IMR-90 (cell line): ENCODE data around the gene YJEFN3. TPM values are rescaled to one million over a fixed set of nuclear protein-coding genes. Genes with fewer than 3 reads are reported as not detected.

ENCODE experiments used
- ATAC-seq: fragments of 200-7000 bp; cut with Tn5 transposase; 2 replicates; pipeline ENCODE4 v1.9.1; 2020; ENCODE audit warnings: low read depth, mild to moderate bottlenecking, moderate library complexity
- BruUV-seq: library from RNA; stranded (reverse); fragments of 400-500 nt; replicated peaks from 2 replicates; lab custom pipeline; 2021; lab: Mats Ljungman, UMichigan
- CTCF ChIA-PET: fragments of 300-600 bp; formaldehyde crosslinking; extraction: SDS; loops from one replicate; lab custom pipeline; 2021; ENCODE audit warnings: antibody characterized with exemption; lab: Yijun Ruan, JAX
- POLR2A ChIA-PET: fragments of 300-600 bp; sonication (Branson Sonifier 250); formaldehyde crosslinking; loops from one replicate; lab custom pipeline; 2022; ENCODE audit warnings: antibody characterized with exemption; ENCODE audit not compliant: unreplicated experiment; lab: Charles Lee
- DNase-seq: peaks from one replicate; pipeline ENCODE4 v3.0.0; 2013
- H2AFZ ChIP-seq: replicated peaks from 2 replicates; pipeline ENCODE3; 2013; ENCODE audit warnings: low read length, mild to moderate bottlenecking; ENCODE audit not compliant: poor library complexity
- H2AK5ac ChIP-seq: 2 replicates; pipeline ENCODE4 v1.6.1; 2013; ENCODE audit warnings: low read depth, low read length, inconsistent platforms
- H2AK9ac ChIP-seq: replicated peaks from 2 replicates; pipeline ENCODE3; 2013; ENCODE audit warnings: mild to moderate bottlenecking, low read depth, low read length, moderate library complexity; ENCODE audit not compliant: poor library complexity
- H2BK120ac ChIP-seq: 2 replicates; pipeline ENCODE4 v1.6.1; 2013; ENCODE audit warnings: low read depth, low read length, inconsistent platforms
- H2BK15ac ChIP-seq: 3 replicates; pipeline ENCODE4 v1.6.1; 2013; ENCODE audit warnings: low read depth, low read length, inconsistent platforms
- H2BK20ac ChIP-seq: 2 replicates; pipeline ENCODE4 v1.6.1; 2013; ENCODE audit warnings: low read depth, mild to moderate bottlenecking, inconsistent platforms, low read length, moderate library complexity
- H2BK5ac ChIP-seq: 2 replicates; pipeline ENCODE4 v1.6.1; 2013; ENCODE audit warnings: mild to moderate bottlenecking, low read depth, low read length, inconsistent platforms; ENCODE audit not compliant: poor library complexity, severe bottlenecking
- H3K14ac ChIP-seq: replicated peaks from 2 replicates; pipeline ENCODE4 v1.6.1; 2013; ENCODE audit warnings: low read depth, low read length, inconsistent platforms
- H3K18ac ChIP-seq: 2 replicates; pipeline ENCODE4 v1.6.1; 2013; ENCODE audit warnings: low read depth, low read length, control low read depth
- H3K23ac ChIP-seq: 2 replicates; pipeline ENCODE4 v1.6.1; 2013; ENCODE audit warnings: low read depth, low read length, inconsistent platforms
- H3K27ac ChIP-seq: 2 replicates; pipeline ENCODE4 v1.5.1; 2013; ENCODE audit warnings: mild to moderate bottlenecking, control low read depth, low read length; ENCODE audit not compliant: insufficient read depth
- H3K27me3 ChIP-seq: 2 replicates; pipeline ENCODE4 v1.6.1; 2013; ENCODE audit warnings: low read length; ENCODE audit not compliant: control insufficient read depth, insufficient read depth
- H3K36me3 ChIP-seq: 2 replicates; pipeline ENCODE4 v1.6.1; 2013; ENCODE audit warnings: low read length, mixed read lengths; ENCODE audit not compliant: control insufficient read depth, insufficient read depth
- H3K4ac ChIP-seq: 2 replicates; pipeline ENCODE4 v1.6.1; 2013; ENCODE audit warnings: low read depth, low read length, inconsistent platforms
- H3K4me1 ChIP-seq: 2 replicates; pipeline ENCODE4 v1.6.1; 2013; ENCODE audit warnings: low read length, mixed read lengths; ENCODE audit not compliant: control insufficient read depth, insufficient read depth
- H3K4me2 ChIP-seq: 2 replicates; pipeline ENCODE4 v1.6.1; 2013; ENCODE audit warnings: low read depth, mild to moderate bottlenecking, control low read depth, low read length, moderate library complexity
- H3K4me3 ChIP-seq: 2 replicates; pipeline ENCODE4 v1.5.1; 2013; ENCODE audit warnings: low read depth, mild to moderate bottlenecking, control low read depth, low read length, moderate library complexity; ENCODE audit not compliant: insufficient read depth
- H3K56ac ChIP-seq: 2 replicates; pipeline ENCODE4 v1.6.1; 2013; ENCODE audit warnings: low read length, inconsistent platforms; ENCODE audit not compliant: insufficient read depth; ENCODE audit errors: extremely low read depth
- H3K79me1 ChIP-seq, 2 experiments: 2 replicates each; pipeline ENCODE4 v1.6.1; 2013; ENCODE audit warnings: low read length in 2 of 2, inconsistent platforms in 1 of 2, low read depth in 1 of 2
- H3K9ac ChIP-seq: 2 replicates; pipeline ENCODE4 v1.6.1; 2013; ENCODE audit warnings: low read depth, low read length, control low read depth
- H3K9me1 ChIP-seq: 2 replicates; pipeline ENCODE4 v1.6.1; 2013; ENCODE audit warnings: low read length, inconsistent platforms; ENCODE audit not compliant: insufficient read depth
- H3K9me3 ChIP-seq: 2 replicates; pipeline ENCODE4 v1.6.1; 2013; ENCODE audit warnings: low read length; ENCODE audit not compliant: control insufficient read depth, insufficient read depth
- H4K20me1 ChIP-seq: 2 replicates; pipeline ENCODE4 v1.6.1; 2013; ENCODE audit warnings: low read length, inconsistent platforms; ENCODE audit not compliant: insufficient read depth
- H4K5ac ChIP-seq: 2 replicates; pipeline ENCODE4 v1.6.1; 2013; ENCODE audit warnings: mild to moderate bottlenecking, low read depth, low read length, control low read depth
- H4K8ac ChIP-seq, 2 experiments: 2 replicates each; pipeline ENCODE4 v1.6.1; 2013; ENCODE audit warnings: low read depth in 2 of 2, low read length in 2 of 2, control low read depth in 1 of 2, inconsistent platforms in 1 of 2
- H4K91ac ChIP-seq: 2 replicates; pipeline ENCODE4 v1.6.1; 2013; ENCODE audit warnings: low read depth, low read length, inconsistent platforms; ENCODE audit not compliant: insufficient read depth
- BHLHE40 ChIP-seq: fragments of 150-350 bp; IDR thresholded peaks from 2 replicates; pipeline ENCODE4 v1.6.1; 2016; ENCODE audit warnings: mild to moderate bottlenecking, low read depth, low read length
- CEBPB ChIP-seq: IDR thresholded peaks from 2 replicates; pipeline ENCODE4 v1.6.1; 2012; ENCODE audit warnings: low read depth, low read length, improper control_type of control experiment
- CHD1 ChIP-seq: IDR thresholded peaks from 2 replicates; pipeline ENCODE4 v1.6.1; 2012; ENCODE audit warnings: low read depth, low read length, improper control_type of control experiment
- ELK1 ChIP-seq: fragments of 150-350 bp; IDR thresholded peaks from 2 replicates; pipeline ENCODE4 v1.6.1; 2016; ENCODE audit warnings: low read depth, mild to moderate bottlenecking, low read length, moderate library complexity, borderline replicate concordance
- FOS ChIP-seq: fragments of 150-350 bp; IDR thresholded peaks from 2 replicates; pipeline ENCODE4 v1.6.1; 2016; ENCODE audit warnings: low read depth, low read length
- MAFK ChIP-seq: IDR thresholded peaks from 2 replicates; pipeline ENCODE4 v1.6.1; 2012; ENCODE audit warnings: low read depth, low read length, improper control_type of control experiment
- MAZ ChIP-seq: IDR thresholded peaks from 2 replicates; pipeline ENCODE4 v1.6.1; 2012; ENCODE audit warnings: low read depth, mild to moderate bottlenecking, low read length, improper control_type of control experiment, moderate library complexity, borderline replicate concordance
- MXI1 ChIP-seq: IDR thresholded peaks from 2 replicates; pipeline ENCODE4 v1.6.1; 2012; ENCODE audit warnings: low read depth, mild to moderate bottlenecking, low read length, moderate library complexity, borderline replicate concordance
- NFE2L2 ChIP-seq: fragments of 150-350 bp; IDR thresholded peaks from 2 replicates; pipeline ENCODE4 v1.6.1; 2016; ENCODE audit warnings: low read depth, mild to moderate bottlenecking, low read length
- POLR2A ChIP-seq: IDR thresholded peaks from 2 replicates; pipeline ENCODE4 v1.6.1; 2012; ENCODE audit warnings: mild to moderate bottlenecking, low read depth, low read length
- RAD21 ChIP-seq: IDR thresholded peaks from 2 replicates; pipeline ENCODE4 v1.6.1; 2012; ENCODE audit warnings: low read length, improper control_type of control experiment
- RCOR1 ChIP-seq: IDR thresholded peaks from 2 replicates; pipeline ENCODE4 v1.6.1; 2012; ENCODE audit warnings: mild to moderate bottlenecking, low read length, improper control_type of control experiment; ENCODE audit not compliant: insufficient replicate concordance
- RFX5 ChIP-seq: IDR thresholded peaks from 2 replicates; pipeline ENCODE4 v1.8.0; 2012; ENCODE audit warnings: low read depth, mild to moderate bottlenecking, low read length, moderate library complexity
- SMC3 ChIP-seq: fragments of 150-350 bp; IDR thresholded peaks from 2 replicates; pipeline ENCODE4 v1.6.1; 2016; ENCODE audit warnings: low read depth, mild to moderate bottlenecking, antibody characterized with exemption, low read length, moderate library complexity
- USF2 ChIP-seq: fragments of 150-350 bp; IDR thresholded peaks from 2 replicates; pipeline ENCODE4 v1.6.1; 2017; ENCODE audit warnings: mild to moderate bottlenecking, antibody characterized with exemption, low read length, low read depth
- WGBS, 2 experiments: methylation state at CpG; one replicate each; pipeline versions ENCODE4 v1.1.5 to v1.1.7; 2013; ENCODE audit warnings: missing lambda C conversion rate in 2 of 2; ENCODE audit not compliant: insufficient read length in 1 of 2; ENCODE audit errors: extremely low coverage in 2 of 2; 5-methylcytosine and 5-hydroxymethylcytosine counted together
- dilution Hi-C: fragments of 300-500 bp; cut with HindIII; formaldehyde crosslinking; loops from one replicate; pipeline ENCODE4 v1.14.3; 2018; ENCODE audit warnings: low sequenced_read_pairs; ENCODE audit not compliant: unreplicated experiment
- in situ Hi-C: fragments of 300-500 bp; cut with MboI; formaldehyde crosslinking; loops from 3 replicates; pipeline ENCODE4 v1.14.3; 2019; ENCODE audit warnings: low sequenced_read_pairs, inconsistent platforms, mixed read lengths
- intact Hi-C: fragments of 100-400 bp; cut with micrococcal nuclease; formaldehyde crosslinking; loops from 2 replicates; pipeline ENCODE4 v1.10.0; 2022
- polyA plus RNA-seq, 3 experiments: library from polyadenylated mRNA; depleted of rRNA; stranded (reverse); fragments of >200 nt; gene quantifications; 2 replicates each; pipeline ENCODE4 v1.2.3, GENCODE V29; 2012; ENCODE audit warnings: low replicate concordance in 1 of 3
- total RNA-seq: library from RNA; depleted of rRNA; stranded (reverse); fragments of >200 nt; gene quantifications from 2 replicates; pipeline ENCODE4 v1.2.3, GENCODE V29; 2012
- TF ChIP-seq, protein P1 (sequence below): conservative IDR thresholded peaks from 2 replicates; pipeline ENCODE4 v1.5.1; 2012; ENCODE audit warnings: mild to moderate bottlenecking, low read depth, low read length, improper control_type of control experiment

YJEFN3 gene
- total and polyA plus RNA-seq, 2 of the 4 experiments (the other 2 are of a cell fraction): 0.72 to 4.0 TPM

- Histone ChIP-seq H3K23ac (no peak overlapping the region), H3K27me3 (no peaks in the 10 kb centered on the region), H3K4me3 (no peak overlapping the region), H2BK15ac (no peak overlapping the region), H3K56ac (no peak overlapping the region), H4K8ac (no peak overlapping the region), H4K20me1 (no peaks in the 10 kb centered on the region; the same call in 1 of the 2 replicates), H3K9me1 (no peaks in the 10 kb centered on the region; the same call in 1 of the 2 replicates), H4K91ac (no peak overlapping the region), H3K14ac (no peak overlapping the region), H3K36me3 (no peaks in the 10 kb centered on the region), H3K4me2 (no peak overlapping the region), H4K5ac (no peak overlapping the region), H3K4me1 (peaks cover 4% of the 10 kb centered on the region), H3K79me1 (no peaks in the 10 kb centered on the region), H2BK20ac (no peak overlapping the region), H2BK5ac (no peak overlapping the region), H2BK120ac (no peak overlapping the region), H2AFZ (no peak overlapping the region), H2AK5ac (no peak overlapping the region), H3K4ac (no peak overlapping the region), H3K27ac (no peak overlapping the region), H3K18ac (no peak overlapping the region), H2AK9ac (no peak overlapping the region), H3K9me3 (no peaks in the 10 kb centered on the region), H3K9ac (no peak overlapping the region)
- ATAC-seq: no peak
- TF ChIP-seq CEBPB: no peak
- no peak for TF ChIP-seq RFX5
- no peak for TF ChIP-seq CHD1
- no peak for TF ChIP-seq ELK1
- no peak for TF ChIP-seq NFE2L2
- no peak for TF ChIP-seq MXI1
- no peak for TF ChIP-seq FOS
- TF ChIP-seq MAFK: no peak
- TF ChIP-seq SMC3: no peak
- no peak for TF ChIP-seq USF2
- TF ChIP-seq RCOR1: no peak
- no peak for TF ChIP-seq MAZ
- TF ChIP-seq, protein P1, sequence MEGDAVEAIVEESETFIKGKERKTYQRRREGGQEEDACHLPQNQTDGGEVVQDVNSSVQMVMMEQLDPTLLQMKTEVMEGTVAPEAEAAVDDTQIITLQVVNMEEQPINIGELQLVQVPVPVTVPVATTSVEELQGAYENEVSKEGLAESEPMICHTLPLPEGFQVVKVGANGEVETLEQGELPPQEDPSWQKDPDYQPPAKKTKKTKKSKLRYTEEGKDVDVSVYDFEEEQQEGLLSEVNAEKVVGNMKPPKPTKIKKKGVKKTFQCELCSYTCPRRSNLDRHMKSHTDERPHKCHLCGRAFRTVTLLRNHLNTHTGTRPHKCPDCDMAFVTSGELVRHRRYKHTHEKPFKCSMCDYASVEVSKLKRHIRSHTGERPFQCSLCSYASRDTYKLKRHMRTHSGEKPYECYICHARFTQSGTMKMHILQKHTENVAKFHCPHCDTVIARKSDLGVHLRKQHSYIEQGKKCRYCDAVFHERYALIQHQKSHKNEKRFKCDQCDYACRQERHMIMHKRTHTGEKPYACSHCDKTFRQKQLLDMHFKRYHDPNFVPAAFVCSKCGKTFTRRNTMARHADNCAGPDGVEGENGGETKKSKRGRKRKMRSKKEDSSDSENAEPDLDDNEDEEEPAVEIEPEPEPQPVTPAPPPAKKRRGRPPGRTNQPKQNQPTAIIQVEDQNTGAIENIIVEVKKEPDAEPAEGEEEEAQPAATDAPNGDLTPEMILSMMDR: no peak
- no peak for TF ChIP-seq POLR2A
- TF ChIP-seq RAD21: no peak
- no peak for TF ChIP-seq BHLHE40
- 78% methylated on average over 5 of the region's 26 CpGs; no CpG with 5 or more reads in 1 of the 2 experiments for WGBS, 2 experiments
- ChIA-PET POLR2A (no interaction called here), CTCF (no interaction called here)
- no peak for DNase-seq
- BruUV-seq: no TSS peak
- in situ Hi-C loops (no loop called here), dilution Hi-C loops (no loop called here), intact Hi-C loops (no loop called here)
Observed at GRCh38 chr19:19561946-19562664, 33.4 kb downstream of the YJEFN3 start.
